GM12875 (cell line): ENCODE results near the gene ZNF518B.
"Not testable (repeated sequence)": the region's sequence is repeated elsewhere in the genome, so short reads cannot be mapped to it uniquely, and the experiment has no call there.

Experiments used
- H3K4me3 ChIP-seq: one replicate; pipeline ENCODE4 v1.5.1; 2011; ENCODE audit warnings: low read depth, low read length, control low read depth
- TF ChIP-seq, protein P1 (sequence below): IDR thresholded peaks from 2 replicates; pipeline ENCODE4 v1.5.1; 2011; ENCODE audit warnings: low read depth, mild to moderate bottlenecking, control low read depth, inconsistent platforms, low read length, moderate library complexity, borderline replicate concordance; ENCODE audit not compliant: insufficient read depth

The ZNF518B gene

DNA sequence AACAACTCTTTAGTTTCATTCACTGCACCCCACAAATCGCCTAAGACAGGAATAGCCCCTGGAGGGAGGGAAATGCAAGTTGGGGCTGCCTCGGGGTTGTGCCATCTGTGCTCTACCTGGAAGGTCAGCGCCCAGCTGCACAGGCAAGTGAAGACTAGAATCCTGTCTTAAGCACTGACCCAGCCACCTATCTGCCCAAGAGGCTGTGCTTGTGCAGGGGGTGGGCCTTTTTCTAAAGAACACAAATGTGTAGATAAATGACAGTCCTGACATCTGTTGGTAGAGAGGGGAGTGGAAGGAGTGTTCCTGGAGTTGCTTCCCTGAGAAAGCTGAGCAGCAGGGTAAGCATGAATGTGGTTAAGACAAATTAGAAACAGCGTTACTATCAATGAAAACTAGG, 15.7 kb downstream of the ZNF518B start:
- H3K4me3 ChIP-seq: no peak overlapping the region
- TF ChIP-seq, protein P1, sequence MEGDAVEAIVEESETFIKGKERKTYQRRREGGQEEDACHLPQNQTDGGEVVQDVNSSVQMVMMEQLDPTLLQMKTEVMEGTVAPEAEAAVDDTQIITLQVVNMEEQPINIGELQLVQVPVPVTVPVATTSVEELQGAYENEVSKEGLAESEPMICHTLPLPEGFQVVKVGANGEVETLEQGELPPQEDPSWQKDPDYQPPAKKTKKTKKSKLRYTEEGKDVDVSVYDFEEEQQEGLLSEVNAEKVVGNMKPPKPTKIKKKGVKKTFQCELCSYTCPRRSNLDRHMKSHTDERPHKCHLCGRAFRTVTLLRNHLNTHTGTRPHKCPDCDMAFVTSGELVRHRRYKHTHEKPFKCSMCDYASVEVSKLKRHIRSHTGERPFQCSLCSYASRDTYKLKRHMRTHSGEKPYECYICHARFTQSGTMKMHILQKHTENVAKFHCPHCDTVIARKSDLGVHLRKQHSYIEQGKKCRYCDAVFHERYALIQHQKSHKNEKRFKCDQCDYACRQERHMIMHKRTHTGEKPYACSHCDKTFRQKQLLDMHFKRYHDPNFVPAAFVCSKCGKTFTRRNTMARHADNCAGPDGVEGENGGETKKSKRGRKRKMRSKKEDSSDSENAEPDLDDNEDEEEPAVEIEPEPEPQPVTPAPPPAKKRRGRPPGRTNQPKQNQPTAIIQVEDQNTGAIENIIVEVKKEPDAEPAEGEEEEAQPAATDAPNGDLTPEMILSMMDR: no peak

DNA sequence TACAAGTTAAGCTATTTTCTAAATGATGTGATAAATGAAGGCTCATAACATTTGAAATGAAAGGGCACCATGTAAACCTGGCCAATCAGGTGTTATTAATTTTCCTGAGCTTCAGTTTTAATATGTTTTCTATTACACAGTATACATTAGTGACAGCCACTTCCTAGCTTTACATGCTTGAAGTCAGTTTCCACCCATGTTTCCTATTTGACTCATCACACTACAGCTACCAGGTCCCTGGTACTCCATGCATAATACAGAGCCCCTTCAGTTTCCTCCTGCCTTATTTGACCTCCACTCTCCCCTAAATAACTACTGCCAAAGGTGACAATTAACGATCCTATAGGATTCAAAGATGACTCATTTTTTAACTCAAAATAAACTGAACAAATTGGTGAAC, 18.3 kb downstream of the ZNF518B start:
- TF ChIP-seq, protein P1: no peak
- no peak overlapping the region for H3K4me3 ChIP-seq

DNA sequence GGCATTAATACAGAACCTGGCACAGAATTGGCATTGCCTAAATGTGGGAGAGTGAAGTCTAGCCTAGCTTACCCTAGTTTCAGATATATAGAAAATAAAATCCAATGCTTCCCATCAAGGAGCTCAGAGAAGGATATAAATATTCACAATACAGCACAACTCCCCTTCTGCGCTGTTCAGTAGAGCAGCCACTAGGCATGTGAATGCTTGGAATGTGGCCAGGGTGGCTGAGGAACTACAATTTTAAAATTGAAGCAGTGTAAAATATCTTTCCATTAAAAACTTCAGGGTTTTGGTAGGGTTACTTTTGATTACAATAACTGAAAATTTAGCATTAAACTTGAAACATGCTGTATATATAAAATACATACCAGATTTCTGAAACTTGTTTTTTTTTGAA, 19.5 kb downstream of the ZNF518B start:
- TF ChIP-seq, protein P1: no peak
- H3K4me3 ChIP-seq: no peak overlapping the region

DNA sequence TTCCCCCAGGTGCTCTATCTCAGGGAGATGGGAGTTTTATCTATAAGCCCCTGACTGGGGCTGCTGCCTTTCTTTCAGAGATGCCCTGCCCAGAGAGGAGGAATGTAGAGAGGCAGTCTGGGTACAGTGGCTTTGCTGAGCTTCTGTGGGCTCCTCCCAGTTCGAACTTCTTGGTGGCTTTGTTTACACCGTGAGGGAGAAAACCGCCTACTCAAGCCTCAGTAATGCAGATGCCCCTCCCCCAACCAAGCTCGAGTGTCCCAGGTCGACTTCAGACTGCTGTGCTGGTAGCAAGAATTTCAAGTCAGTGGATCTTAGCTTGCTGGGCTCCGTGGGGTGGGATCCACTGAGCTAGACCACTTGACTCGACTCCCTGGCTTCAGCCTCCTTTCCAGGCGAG, 29.5 kb downstream of the ZNF518B start:
- H3K4me3 ChIP-seq: not testable (repeated sequence)

DNA sequence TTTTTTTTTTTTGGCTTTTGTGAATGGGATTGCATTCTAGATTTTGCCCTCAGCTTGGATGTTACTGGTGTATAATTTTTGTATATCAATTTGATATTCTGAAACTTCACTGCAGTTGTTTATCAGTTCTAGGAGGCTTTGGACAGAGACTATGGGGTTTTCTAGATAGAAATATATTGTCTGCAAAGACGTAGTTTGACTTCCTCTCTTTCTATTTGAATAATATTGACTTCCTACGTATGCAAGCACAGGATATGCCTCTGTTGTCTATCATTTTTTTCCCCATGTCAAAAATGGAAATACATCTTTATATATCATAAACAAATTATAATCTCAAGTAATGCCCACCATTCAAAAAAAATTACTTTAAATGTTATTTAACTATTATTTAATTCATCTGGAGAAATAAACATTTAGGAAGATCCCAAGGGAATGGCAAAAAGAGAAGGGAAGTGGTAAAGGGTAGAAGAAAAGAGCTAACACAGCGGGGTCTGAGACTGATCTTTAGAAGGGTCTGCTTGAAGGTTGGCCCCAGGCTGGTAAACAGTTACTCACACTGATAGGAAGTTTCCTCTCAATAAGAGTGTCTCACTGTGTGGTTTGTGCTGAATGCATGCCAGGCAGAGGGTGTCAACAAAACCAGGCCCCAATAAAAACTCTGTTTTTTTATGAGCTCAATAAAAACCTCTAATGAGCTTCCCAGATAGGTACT, 35.7 kb downstream of the ZNF518B start:
- H3K4me3 ChIP-seq: no peak overlapping the region
- TF ChIP-seq, protein P1: no peak

DNA sequence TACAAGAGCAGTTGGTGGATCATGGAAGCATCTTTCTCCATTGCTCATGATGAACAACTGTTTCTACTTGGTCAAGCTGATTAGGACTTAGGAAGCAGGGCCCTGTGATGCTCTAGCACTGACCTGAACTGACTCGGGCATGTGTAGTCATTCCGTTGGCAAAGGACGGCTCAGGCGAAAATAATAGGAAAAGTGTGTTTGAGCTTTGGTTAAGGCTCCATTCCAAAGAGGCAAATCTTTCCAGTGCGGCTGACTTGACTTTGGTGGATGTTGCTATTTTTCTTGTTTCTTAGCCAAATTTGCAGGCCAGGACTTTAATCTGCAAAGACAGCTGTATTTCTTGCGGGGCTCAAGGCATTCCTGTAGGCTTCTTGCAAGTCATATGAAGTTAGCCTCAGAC, 39.5 kb downstream of the ZNF518B start:
- H3K4me3 ChIP-seq: no peak overlapping the region
- TF ChIP-seq, protein P1: no peak

DNA sequence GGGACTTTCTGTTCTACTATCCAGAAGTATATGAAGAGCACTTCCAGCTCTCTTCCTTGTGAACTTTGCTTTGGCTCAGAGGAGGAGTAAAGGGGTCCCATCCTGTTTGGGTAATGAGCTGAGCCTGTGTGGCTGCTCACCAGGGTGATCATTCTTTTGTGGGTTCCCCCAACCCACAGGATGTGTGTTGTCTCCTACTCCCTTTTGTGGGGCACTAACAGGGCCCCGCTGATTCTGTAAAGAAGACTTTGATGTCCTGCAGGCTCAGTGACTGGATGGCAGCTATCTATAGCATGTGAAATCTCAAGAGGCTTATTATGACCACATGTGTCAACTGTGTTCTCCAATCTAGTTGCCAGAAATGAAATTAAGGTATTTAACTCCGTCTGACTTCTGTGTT, 40.8 kb downstream of the ZNF518B start:
- TF ChIP-seq, protein P1: no peak
- H3K4me3 ChIP-seq: no peak overlapping the region
